Ramos (cell line): Measurements from ENCODE around the gene RPLP1.

ENCODE experiments used
- in situ Hi-C: fragments of 300-500 bp; cut with MboI; formaldehyde crosslinking; loops from one replicate; pipeline ENCODE4 v1.14.3; 2022; ENCODE audit warnings: low sequenced_read_pairs; ENCODE audit not compliant: unreplicated experiment

RPLP1 gene

GRCh38 chr15:69490356-69491037 lies 37.9 kb downstream of the RPLP1 start:
- in situ Hi-C loops, result loop anchor here (25.0 kb wide), 1 partner anchor 1222 kb away; no protein-coding TSS in a partner anchor

DNA sequence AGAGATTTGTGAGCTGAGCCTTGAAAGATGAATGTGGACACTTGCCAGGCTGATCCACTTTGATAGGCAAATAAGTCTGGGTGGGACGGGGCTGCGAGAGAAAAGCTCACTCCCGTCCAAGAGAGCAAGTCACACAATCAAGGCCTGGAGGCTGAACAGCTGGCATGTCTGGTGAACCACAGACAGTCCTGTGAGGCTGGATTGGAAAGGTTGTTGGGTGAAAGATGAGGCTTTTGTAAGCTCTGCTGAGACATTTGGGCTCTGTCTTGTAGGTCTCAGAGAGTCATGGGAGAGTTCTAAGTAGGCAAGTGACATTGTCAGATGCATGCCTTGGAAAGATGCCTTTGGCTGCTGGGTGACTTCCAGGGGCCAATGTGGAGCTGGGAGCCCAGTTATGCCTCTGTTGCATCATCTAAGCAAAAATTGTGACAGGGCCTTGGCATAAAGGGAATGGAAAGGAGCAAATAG lies 38.5 kb downstream of the RPLP1 start:
- in situ Hi-C loops, result loop anchor here (25.0 kb wide), 1 partner anchor 1221 kb away; no protein-coding TSS in a partner anchor

DNA sequence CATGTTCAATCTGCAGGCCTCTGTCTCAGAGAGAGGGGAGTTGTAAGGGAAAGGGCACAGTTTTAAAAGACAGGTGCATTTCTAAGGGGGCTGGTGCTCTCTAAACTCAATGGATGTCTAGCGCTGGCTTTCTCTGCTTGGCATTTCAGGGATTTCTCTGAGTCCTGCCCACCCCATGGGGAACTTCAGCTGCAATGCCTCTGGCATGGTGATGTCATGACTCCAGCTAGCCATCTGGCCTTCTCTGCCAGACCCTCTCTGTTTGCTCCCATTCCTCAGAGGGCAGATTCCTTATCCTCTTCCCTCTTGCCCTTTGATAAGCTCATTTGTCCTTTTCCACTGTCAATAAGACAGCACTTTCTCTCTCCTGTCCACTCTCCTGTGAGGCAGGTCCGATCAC lies 40.8 kb downstream of the RPLP1 start:
- in situ Hi-C loops, result loop anchor here (25.0 kb wide), 1 partner anchor 1219 kb away; no protein-coding TSS in a partner anchor

- in situ Hi-C loops, result loop anchor here (25.0 kb wide), 1 partner anchor 1216 kb away; no protein-coding TSS in a partner anchor
Observed at GRCh38 chr15:69496001-69496400, 43.4 kb downstream of the RPLP1 start.

DNA sequence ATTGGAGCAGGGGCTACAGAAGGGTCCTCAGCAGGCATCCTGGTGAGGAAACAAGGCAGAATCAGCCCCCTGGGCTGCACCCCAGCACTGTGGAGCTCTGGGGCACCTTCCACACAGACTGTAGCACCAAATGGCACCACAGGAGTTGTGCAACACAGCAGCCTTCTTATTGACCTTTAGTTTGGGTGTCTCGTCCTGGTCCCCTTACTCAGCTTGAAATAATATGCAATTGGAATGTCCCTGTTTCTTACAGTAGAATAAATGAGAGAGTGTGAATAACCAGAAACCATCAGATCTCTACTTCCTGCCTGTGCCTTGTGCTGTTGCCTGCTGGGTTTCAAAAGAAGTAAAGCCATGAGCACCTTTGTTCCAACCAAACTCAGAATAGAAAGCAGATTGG lies 44.5 kb downstream of the RPLP1 start:
- in situ Hi-C loops, result loop anchor here (25.0 kb wide), 1 partner anchor 1215 kb away; no protein-coding TSS in a partner anchor

GRCh38 chr15:69497667-69498066 lies 45.0 kb downstream of the RPLP1 start:
- in situ Hi-C loops, result loop anchor here (25.0 kb wide), 1 partner anchor 1215 kb away; no protein-coding TSS in a partner anchor

GRCh38 chr15:69498282-69498681 lies 45.7 kb downstream of the RPLP1 start:
- in situ Hi-C loops, result loop anchor here (25.0 kb wide), 1 partner anchor 1214 kb away; no protein-coding TSS in a partner anchor

GRCh38 chr15:69498987-69499386 lies 46.4 kb downstream of the RPLP1 start:
- in situ Hi-C loops, result loop anchor here (25.0 kb wide), 1 partner anchor 1213 kb away; no protein-coding TSS in a partner anchor

DNA sequence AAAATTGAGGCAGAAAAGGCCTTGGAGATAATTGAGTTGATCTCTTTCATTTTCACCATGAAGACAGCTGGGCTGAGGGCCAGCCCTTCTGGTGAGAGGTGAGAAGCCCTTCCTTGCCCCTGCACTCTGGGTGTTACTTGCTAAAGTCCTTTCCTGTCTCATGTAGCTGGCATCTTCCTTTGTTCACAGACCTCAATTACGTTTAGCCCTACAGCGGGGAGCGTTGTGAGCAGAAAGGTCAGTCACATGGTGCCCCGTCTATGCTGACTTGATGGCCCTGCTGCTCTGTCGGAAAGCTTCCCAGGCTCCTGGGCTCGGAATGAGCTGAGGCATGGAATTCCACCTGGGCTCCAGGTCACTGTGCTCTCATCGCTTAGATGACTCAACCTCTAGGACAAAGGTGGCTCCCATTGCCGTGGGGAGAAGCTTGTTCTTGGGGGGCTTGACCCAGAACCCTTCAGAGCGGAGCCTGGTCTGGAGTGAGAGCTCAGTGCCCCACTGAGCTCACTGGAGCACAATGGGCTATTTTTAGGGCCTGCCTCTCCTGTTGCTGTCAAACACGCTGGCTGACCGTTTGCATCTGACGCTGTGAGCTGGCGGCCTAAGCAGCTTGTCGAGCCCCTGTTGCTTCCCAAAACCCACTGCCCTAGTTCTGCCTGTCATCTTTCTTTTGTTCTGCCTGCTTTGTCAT lies 47.0 kb downstream of the RPLP1 start:
- in situ Hi-C loops, result loop anchor here (25.0 kb wide), 1 partner anchor 1213 kb away; no protein-coding TSS in a partner anchor

- in situ Hi-C loops, result no loop called here
Observed at GRCh38 chr15:69500339-69500738, 47.7 kb downstream of the RPLP1 start.

GRCh38 chr15:69501456-69501855 lies 48.8 kb downstream of the RPLP1 start:
- in situ Hi-C loops, result no loop called here

DNA sequence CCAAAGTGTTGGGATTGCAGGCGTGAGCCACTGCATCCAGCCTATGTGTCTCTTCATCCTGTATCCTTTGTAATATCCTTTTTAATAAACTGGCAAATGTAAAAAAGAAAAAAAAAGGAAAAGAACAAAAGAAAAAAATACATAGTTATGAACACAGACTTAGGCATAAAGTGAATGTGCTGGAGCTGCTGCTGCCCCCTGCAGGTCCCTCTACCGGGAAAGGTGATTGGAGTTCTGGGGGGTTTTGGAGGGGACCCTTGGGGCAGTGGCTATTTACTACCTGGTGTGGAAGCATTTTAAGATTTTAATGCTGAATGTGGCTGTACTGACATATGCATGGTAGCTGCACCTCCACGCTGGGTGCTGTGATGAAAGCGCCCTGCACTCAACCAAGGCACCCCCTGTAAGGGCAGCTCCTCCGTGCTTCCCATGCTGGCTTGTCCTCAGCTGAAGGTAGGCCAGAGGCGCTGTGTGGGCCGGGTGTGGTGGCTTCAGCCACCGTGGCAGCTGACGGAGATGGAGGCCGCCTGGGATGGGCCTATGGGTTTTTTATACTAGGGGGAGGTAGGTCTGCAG lies 49.9 kb downstream of the RPLP1 start:
- in situ Hi-C loops, result no loop called here

DNA sequence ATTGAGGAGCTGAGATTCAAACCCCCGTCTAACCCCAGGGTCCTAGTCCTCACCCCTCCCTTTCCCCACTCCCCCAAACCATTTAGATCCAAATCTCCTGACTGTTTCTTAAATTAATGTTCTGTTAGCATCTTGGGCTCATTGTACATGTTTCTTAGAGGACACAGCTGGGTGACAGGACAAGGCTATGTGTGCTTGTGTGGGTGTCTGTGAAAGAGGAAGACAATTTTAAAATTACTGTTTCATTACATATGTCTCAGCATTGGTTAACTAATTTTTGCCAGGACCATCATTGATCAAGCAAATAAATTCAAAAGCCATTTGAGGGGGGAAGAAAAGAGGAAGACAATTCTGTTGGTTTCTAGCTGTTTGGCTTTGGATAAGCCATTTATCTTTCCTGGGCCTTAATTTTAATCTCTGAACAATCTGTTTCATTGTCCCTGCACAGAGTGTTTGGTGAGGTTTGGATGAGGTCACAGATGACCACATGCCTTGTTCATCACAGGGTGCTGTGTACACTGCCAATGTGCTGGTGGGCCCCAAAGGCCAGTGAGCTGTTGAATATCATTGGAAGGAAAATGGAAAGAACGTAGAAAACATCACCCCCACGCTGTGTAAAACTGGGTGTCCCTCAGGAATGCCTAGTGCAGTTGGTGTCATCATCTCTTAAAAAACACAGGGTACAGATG lies 51.9 kb downstream of the RPLP1 start:
- in situ Hi-C loops, result no loop called here
